ENCODE measurements around the gene GDI1.
A peak's percentile ranks its signal among the peaks of the same experiment; 100 is the strongest.
"Not testable (repeated sequence)": the region's sequence is repeated elsewhere in the genome, so short reads cannot be mapped to it uniquely, and the experiment has no call there.

GDI1 gene

GRCh38 chrX:154436983-154437752 is at the start of gene GDI1:
Gene GDI1 (plus strand): TSS chrX:154437154. CDS start chrX:154437255, 101 bp downstream.
- Histone ChIP-seq H3K4me3 (ENCODE audit: low read length) (peak within 1 kb of the TSS; percentile 77), H3K9me3 (ENCODE audit: control insufficient read depth, low read length) (no peaks in the 10 kb centered on the region), H3K9ac (ENCODE audit: low read length) (peak within 1 kb of the TSS; percentile 77), H3K4me1 (ENCODE audit: control insufficient read depth, insufficient read depth, low read length) (no peaks in the 10 kb centered on the region), H3K36me3 (ENCODE audit: control insufficient read depth, insufficient read depth, low read length, severe bottlenecking) (peaks cover 30% of the 10 kb centered on the region), H3K27me3 (replicated peaks; ENCODE audit: control insufficient read depth, insufficient read depth, low read length) (no peaks in the 10 kb centered on the region)
- DNase-seq (ENCODE audit: low read depth): peak; percentile 69

- not testable (repeated sequence) for H3K4me1 ChIP-seq (ENCODE audit: control insufficient read depth, insufficient read depth, low read length); H3K9ac ChIP-seq (ENCODE audit: low read length); H3K36me3 ChIP-seq (ENCODE audit: control insufficient read depth, insufficient read depth, low read length, severe bottlenecking); H3K9me3 ChIP-seq (ENCODE audit: control insufficient read depth, low read length); H3K4me3 ChIP-seq (ENCODE audit: low read length); DNase-seq (ENCODE audit: low read depth); H3K27me3 ChIP-seq (replicated peaks; ENCODE audit: control insufficient read depth, insufficient read depth, low read length)
Measured at GRCh38 chrX:154388094-154388493, 48.9 kb upstream of the GDI1 start.

- H3K4me1 ChIP-seq (ENCODE audit: control insufficient read depth, insufficient read depth, low read length); H3K9ac ChIP-seq (ENCODE audit: low read length); H3K36me3 ChIP-seq (ENCODE audit: control insufficient read depth, insufficient read depth, low read length, severe bottlenecking); H3K4me3 ChIP-seq (ENCODE audit: low read length); H3K27me3 ChIP-seq (replicated peaks; ENCODE audit: control insufficient read depth, insufficient read depth, low read length); H3K9me3 ChIP-seq (ENCODE audit: control insufficient read depth, low read length); DNase-seq (ENCODE audit: low read depth): not testable (repeated sequence)
Measured at GRCh38 chrX:154388649-154389048, 48.3 kb upstream of the GDI1 start.

GRCh38 chrX:154389812-154390747 is 46.9 kb upstream of the GDI1 start:
- not testable (repeated sequence) for H3K36me3 ChIP-seq (ENCODE audit: control insufficient read depth, insufficient read depth, low read length, severe bottlenecking); H3K9ac ChIP-seq (ENCODE audit: low read length); H3K9me3 ChIP-seq (ENCODE audit: control insufficient read depth, low read length); DNase-seq (ENCODE audit: low read depth); H3K4me1 ChIP-seq (ENCODE audit: control insufficient read depth, insufficient read depth, low read length); H3K27me3 ChIP-seq (replicated peaks; ENCODE audit: control insufficient read depth, insufficient read depth, low read length); H3K4me3 ChIP-seq (ENCODE audit: low read length)

GRCh38 chrX:154396363-154396762 is 40.6 kb upstream of the GDI1 start:
- not testable (repeated sequence) for H3K4me1 ChIP-seq (ENCODE audit: control insufficient read depth, insufficient read depth, low read length); H3K4me3 ChIP-seq (ENCODE audit: low read length); H3K9me3 ChIP-seq (ENCODE audit: control insufficient read depth, low read length); H3K9ac ChIP-seq (ENCODE audit: low read length); H3K27me3 ChIP-seq (replicated peaks; ENCODE audit: control insufficient read depth, insufficient read depth, low read length); DNase-seq (ENCODE audit: low read depth)
- peaks cover 26% of the 10 kb centered on the region for H3K36me3 ChIP-seq (ENCODE audit: control insufficient read depth, insufficient read depth, low read length, severe bottlenecking)

GRCh38 chrX:154396973-154397887 is 39.7 kb upstream of the GDI1 start:
- Histone ChIP-seq H3K4me1 (ENCODE audit: control insufficient read depth, insufficient read depth, low read length) (peaks cover 3% of the 10 kb centered on the region), H3K9me3 (ENCODE audit: control insufficient read depth, low read length) (no peaks in the 10 kb centered on the region), H3K9ac (ENCODE audit: low read length) (peak overlapping the region; percentile 100), H3K4me3 (ENCODE audit: low read length) (peak overlapping the region; percentile 89), H3K36me3 (ENCODE audit: control insufficient read depth, insufficient read depth, low read length, severe bottlenecking) (peaks cover 26% of the 10 kb centered on the region), H3K27me3 (replicated peaks; ENCODE audit: control insufficient read depth, insufficient read depth, low read length) (no peaks in the 10 kb centered on the region)
- peak; percentile 71 for DNase-seq (ENCODE audit: low read depth)

- Histone ChIP-seq H3K27me3 (replicated peaks; ENCODE audit: control insufficient read depth, insufficient read depth, low read length) (no peaks in the 10 kb centered on the region), H3K36me3 (ENCODE audit: control insufficient read depth, insufficient read depth, low read length, severe bottlenecking) (peaks cover 26% of the 10 kb centered on the region), H3K9me3 (ENCODE audit: control insufficient read depth, low read length) (no peaks in the 10 kb centered on the region), H3K4me1 (ENCODE audit: control insufficient read depth, insufficient read depth, low read length) (peaks cover 3% of the 10 kb centered on the region), H3K4me3 (ENCODE audit: low read length) (peak within 1 kb of the TSS; percentile 89), H3K9ac (ENCODE audit: low read length) (peak within 1 kb of the TSS; percentile 100)
- peak; percentile 94 for DNase-seq (ENCODE audit: low read depth)
Measured at GRCh38 chrX:154397888-154398667, 38.9 kb upstream of the GDI1 start, which contains the start of gene RPL10. Gene RPL10 (plus strand): TSS chrX:154398377. CDS start chrX:154398520, 143 bp downstream.

- Histone ChIP-seq H3K9ac (ENCODE audit: low read length) (peak overlapping the region; percentile 100), H3K27me3 (replicated peaks; ENCODE audit: control insufficient read depth, insufficient read depth, low read length) (no peaks in the 10 kb centered on the region), H3K9me3 (ENCODE audit: control insufficient read depth, low read length) (no peaks in the 10 kb centered on the region), H3K36me3 (ENCODE audit: control insufficient read depth, insufficient read depth, low read length, severe bottlenecking) (peaks cover 26% of the 10 kb centered on the region), H3K4me1 (ENCODE audit: control insufficient read depth, insufficient read depth, low read length) (peaks cover 3% of the 10 kb centered on the region), H3K4me3 (ENCODE audit: low read length) (peak overlapping the region; percentile 89)
- peak; percentile 85 for DNase-seq (ENCODE audit: low read depth)
Measured at GRCh38 chrX:154398668-154399526, 38.1 kb upstream of the GDI1 start.

- no peak for DNase-seq (ENCODE audit: low read depth)
Measured at GRCh38 chrX:154399527-154400368, 37.2 kb upstream of the GDI1 start.

More at GRCh38 chrX:154399527-154400368, 37.2 kb upstream of the GDI1 start:
- Histone ChIP-seq H3K4me1 (ENCODE audit: control insufficient read depth, insufficient read depth, low read length) (peaks cover 3% of the 10 kb centered on the region), H3K27me3 (replicated peaks; ENCODE audit: control insufficient read depth, insufficient read depth, low read length) (no peaks in the 10 kb centered on the region), H3K36me3 (ENCODE audit: control insufficient read depth, insufficient read depth, low read length, severe bottlenecking) (peaks cover 26% of the 10 kb centered on the region), H3K4me3 (ENCODE audit: low read length) (peak overlapping the region; percentile 89), H3K9ac (ENCODE audit: low read length) (peak overlapping the region; percentile 100), H3K9me3 (ENCODE audit: control insufficient read depth, low read length) (no peaks in the 10 kb centered on the region)
